ENCODE measurements around the gene NLGN4X.
"Not testable (repeated sequence)": the region's sequence is repeated elsewhere in the genome, so short reads cannot be mapped to it uniquely, and the experiment has no call there.

Gene NLGN4X

DNA sequence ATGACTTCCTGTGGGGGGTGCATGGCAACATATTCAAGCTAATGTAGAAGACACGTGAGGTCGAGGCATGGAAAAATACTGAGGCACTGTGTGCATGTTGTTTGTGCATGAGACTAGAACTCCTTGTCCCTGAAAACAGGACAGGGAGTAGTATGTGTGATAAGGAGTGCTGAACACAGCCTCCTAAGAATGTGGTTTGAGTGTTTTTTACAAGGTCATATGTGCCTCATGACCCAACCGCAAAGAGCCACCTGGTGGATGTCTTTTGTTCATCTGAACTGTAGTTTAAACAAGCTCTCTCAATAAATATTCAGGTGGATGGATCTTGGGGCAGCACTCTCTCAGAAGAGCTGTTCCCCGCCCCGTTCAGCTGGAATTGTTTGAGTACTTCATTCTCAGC is 226.6 kb downstream of the NLGN4X start:
- DNase-seq: no peak

DNA sequence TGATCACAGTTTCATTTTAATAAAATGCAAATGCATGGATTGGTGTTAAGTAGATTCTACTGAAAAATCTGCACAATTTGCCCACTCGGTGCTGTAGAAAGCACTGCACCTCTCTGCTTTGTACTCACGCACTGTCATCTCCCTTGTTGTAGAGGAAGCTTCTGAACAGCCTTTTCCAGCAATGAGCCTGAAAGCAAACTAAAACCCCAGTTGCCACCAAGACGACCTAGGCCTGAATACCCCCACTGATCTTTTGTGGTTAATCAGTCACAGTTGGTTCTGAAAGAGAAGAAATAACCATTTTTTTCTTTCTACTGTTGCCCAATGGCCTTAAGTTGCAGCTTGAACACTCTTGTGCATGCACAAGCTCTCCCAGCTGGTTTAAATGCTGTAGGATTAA is 229.8 kb downstream of the NLGN4X start:
- DNase-seq: no peak

DNA sequence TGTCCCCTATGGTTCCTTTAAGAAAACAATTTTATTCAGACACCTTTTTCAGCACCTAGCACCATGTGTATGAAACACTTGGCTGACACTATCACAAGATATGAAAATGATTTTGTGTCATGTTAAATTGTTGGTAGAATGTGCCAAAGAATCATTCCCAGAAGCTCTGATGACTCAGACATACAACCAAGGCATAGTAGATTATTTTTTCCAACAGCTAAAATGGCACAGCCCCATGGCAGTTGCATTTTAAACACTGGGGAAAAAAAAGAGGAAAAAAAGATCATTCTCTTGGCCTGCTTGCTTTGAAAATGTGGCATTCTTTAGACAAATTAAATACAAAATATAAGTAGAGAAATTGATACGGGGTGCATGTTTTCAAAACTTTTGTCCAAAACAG is 230.2 kb downstream of the NLGN4X start:
- no peak for DNase-seq

DNA sequence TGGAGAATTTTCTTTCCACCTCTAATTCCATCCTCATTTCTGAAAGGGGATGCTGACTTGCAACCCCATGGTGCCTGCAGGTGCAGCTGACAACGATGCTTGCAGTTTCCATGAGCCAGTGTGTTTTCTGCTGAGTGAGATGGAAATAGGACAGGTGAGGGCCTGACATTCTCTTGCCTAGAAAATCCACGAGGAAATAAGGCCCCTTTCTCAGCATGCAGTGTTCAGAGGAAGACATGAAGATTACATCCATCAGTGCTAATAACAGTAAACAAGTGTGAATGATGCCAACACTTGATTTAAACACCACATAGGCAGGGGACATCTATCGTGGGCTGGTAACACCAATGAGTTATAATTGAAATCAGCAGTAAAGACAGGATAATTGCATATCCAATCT is 237.3 kb downstream of the NLGN4X start:
- DNase-seq: no peak

DNA sequence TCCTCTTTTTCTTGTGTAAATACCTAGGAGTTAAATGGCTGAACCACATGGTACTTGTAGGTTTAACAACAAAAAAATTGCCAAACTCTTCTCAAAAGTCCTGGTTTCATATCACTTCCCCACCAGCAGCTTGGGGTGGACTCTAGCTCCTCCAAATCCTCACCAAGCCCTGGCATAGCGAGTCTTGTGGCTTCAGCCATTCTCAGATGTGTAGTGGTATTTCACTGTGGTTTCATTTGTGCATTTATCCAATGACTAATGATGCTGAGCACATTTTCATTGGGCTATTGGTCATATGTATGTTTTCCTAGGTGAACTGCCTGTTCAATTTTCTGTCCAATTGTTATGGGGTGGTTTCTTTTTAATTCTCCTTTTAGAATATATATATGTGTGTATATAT is 249.3 kb downstream of the NLGN4X start:
- DNase-seq: no peak

DNA sequence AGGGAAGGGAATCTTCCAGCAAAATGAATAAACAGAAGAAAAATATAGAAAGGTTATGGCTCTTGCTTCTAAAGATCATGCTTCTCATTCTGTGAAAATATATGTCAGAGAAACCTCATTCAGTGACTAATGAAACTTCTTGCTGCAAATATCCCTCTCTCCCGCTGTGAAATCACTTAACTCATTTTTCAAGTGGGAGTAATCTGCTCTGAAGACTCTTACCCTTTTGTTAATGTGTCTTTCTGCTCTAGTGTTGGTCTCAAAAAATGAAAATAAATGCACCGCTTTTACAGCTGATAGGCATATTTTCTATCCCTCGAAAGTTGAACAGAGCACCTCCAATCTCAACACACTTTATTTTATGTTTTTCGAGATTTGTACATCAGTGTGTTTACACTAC is 252.3 kb downstream of the NLGN4X start:
- DNase-seq: no peak

DNA sequence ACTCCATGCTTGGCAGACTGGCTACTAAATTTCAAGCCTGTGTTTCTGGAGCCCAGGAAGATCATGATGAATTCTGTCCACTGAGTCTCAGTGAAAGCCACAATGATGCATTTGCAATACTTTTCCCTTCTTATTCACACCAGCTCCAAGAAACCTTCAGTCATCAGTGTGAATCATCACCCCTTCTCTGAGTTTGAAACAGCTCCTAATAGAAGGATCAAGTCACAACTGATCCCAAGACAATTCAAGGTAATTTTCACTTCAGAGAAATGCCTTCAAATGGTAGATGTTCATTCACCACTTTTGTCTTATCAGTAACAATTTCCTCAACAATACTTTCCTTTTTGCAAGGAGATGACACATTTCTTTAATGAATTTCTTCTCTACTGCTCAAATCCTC is 257.4 kb downstream of the NLGN4X start:
- no peak for DNase-seq

DNA sequence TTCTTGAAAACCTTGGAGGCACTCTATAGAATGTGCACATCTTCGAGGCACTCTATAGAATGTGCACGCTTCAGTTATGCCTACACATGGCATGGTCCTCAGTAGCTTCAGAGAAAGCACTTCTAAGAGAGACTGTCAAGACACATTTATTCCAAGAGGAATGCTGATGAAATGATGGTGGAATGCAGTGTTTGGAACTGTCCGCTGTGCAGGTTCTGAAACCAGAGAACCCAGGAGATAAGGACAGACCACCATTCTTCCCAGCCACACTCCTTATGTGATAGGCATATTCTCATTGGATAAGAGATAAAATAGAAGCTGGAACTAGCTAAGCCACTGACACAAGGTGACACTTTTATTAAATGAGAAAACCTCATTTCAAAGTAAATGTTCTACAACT is 263.3 kb downstream of the NLGN4X start:
- DNase-seq: no peak

DNA sequence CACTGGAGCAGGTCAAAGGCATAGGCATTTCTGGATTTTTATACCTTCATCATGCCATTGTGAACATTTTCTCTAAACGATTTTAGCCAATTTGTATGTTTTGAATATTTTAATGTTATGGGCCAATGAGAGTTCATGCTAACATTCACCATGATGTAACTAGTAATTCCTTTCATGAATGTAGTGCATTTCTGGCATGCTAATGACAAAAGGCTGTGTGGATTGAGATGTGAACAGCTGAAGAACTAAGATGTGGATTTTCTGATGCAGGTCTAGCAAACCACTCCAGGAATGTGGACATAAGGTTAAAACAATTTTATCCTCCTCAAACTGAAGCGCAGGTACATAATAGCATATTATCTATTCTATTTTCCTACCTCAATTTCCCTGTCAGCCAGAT is 269.4 kb downstream of the NLGN4X start:
- no peak for DNase-seq

DNA sequence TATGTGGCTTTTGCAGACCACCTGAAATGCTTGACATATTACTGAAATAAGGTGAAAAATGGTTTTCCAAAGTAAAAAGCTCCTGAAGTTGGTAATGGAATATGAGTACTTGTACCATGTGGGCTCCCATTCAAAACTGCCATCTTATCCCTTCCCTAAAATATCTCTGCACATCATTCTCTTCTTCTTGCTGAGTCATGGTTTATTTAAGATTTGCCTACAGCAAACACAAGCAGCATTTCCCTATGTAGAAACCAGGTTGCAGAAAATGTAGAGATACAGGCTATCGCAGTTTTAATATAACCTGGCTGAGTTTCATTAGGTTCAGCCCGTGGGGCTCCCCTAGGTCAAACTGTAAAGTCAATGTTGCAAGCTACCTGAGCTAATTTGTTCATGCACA is 270.1 kb downstream of the NLGN4X start:
- DNase-seq: no peak

DNA sequence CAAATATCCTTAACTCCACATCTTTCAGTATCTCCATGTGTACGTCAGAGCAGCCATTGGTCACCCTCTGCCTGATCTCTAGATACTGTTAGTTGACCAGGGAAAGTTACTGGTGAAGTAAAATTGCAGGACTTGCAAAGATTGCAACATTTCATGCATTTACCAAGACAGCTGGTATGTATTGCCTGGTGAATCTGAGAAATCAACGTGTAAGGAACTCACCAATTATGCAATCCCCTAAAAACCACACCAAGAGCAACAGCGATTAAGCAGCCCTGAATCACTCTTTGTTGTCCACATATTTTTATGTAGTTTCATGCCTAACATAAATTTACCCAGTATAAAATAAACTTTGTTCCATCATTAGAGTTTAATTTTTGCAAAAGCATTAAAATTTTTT is 271.2 kb downstream of the NLGN4X start:
- DNase-seq: no peak

DNA sequence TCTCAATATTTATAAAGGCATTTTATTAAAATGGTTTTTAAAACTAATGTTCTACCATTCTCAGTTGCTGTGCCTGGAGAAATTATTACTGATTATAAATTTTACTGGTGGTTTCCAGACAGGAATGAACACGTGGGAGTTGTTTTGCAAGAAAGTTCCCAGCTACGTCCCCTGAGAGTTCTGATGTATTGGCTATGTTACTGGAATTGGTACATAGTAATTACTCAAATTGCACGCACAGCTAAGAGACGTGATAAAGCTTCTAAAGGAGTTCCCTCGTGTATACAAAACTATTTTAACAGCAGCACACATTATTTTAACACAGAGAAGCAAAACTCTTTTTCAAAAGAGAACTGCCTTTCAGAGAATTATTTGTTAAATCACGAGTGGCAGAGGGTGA is 292.2 kb downstream of the NLGN4X start:
- DNase-seq: no peak

DNA sequence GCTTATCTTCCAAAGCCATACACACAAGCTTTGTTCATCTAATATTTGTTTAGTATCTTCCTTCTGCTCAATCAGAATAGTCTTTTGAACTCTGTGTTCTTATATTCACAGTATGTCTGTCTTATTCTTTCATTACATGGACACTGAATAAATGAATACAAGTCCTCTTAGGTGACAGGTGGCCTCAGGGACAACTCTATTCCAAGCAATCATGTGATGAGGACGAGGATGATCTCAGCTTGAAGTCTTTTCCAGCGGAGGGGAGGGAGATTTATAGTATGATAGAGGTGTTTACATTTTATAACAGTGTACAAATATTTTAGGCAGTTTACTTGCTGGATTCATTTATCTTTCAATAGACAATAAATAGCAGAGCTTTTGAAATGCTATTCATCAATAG is 300.4 kb downstream of the NLGN4X start:
- no peak for DNase-seq

DNA sequence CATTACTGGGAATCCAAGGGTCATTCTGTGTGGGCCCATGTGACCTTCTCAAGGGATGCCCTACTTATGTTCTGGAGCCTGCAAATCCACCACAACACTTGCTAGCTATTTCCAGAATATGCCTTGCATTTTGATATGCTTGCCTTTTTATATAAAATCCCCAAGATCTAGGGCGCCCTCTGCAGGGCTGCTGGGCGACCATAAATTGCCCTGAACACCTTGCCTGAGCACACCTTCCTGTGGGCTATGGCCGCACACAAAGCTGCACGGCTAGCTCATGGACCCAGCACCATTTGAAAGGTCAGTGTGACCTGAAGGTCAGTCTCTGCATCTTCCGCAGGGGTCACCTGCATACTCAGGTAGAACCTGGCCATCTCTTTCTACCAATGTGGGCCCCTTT is 311.7 kb downstream of the NLGN4X start:
- no peak for DNase-seq

DNA sequence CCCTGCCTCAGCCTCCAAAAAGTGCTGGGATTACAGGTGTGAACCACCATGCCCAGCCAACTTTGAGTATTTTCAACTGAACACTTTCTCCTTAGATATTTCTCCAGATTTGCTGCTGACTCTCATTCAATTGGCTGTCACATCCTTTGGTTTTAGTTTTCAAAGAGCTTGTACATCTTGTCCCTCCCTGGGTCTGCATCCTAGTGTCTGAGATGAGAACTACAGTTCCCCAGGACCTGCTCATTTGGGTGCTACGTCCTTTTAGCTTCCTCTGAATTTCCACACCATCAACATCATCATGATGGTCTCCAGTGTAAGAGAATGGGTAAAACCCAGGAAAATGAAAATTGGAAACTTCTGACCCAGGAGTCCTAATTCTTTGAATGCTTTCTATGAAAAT is 312.9 kb downstream of the NLGN4X start:
- no peak for DNase-seq

DNA sequence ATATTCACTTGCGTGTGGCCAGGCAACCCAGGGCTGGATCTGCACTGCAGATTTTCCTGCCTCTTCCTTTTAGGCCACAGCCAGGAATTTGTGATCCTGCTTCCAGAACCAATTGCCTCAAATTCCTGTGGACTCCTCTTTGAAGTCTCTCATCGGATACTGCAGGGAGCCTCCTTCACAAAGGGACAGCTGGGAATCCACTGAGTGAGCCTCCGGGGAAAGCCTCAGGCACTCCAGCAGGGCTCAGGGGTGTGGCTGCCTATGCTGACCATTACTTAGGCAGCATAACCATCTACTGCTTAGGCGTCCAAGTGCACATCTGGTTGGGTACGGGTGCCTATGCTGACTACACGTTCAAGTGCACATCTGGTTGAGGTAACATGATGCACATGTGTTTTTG is 321.5 kb downstream of the NLGN4X start:
- no peak for DNase-seq

DNA sequence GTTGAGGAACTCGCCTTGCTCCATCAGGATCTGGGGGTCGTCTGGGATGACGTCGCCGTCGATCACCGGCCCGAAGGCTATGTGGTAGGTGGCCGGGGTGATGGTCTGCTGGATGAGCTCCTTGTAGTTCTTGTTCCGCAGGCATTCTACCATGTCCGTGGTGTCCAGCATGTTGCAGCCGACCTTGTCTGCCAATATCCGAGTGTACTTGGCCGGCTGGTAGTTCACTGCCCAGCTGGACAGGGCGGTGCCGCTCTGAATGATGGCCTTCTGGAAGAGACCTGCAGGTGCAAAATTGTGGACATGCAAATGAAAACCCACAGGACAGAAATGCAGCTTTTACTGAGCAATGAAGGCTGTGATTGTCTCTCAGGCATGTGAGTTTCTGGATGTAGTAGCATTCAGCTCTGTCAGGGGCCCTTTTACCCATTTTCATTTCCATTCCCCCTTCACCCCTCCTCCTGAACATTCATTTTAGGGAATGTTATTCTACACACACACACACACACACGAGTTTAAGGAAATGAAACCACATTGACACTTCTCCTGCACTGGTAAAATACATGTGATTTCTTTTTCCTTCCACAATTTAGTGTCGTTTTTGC is 325.0 kb downstream of the NLGN4X start:
- DNase-seq: not testable (repeated sequence)

DNA sequence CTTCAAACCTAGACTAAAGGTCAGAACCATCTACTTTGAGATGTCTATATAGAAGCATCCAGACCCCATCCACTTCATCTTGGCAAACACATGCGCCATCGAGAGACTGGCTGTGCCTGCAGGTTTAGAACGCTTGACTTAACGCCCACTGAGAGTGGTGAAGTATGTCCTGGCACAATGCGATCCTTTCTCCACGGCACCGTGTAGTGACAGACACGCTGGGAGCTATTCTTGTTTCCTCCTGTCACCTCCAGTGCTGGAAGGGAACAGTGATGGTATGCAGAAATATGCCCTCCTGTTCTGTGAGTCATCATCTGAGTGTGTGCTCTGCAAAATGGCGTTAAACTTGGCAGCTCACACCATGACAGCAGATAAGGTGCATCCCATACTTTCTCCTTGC is 330.2 kb downstream of the NLGN4X start:
- DNase-seq: no peak

DNA sequence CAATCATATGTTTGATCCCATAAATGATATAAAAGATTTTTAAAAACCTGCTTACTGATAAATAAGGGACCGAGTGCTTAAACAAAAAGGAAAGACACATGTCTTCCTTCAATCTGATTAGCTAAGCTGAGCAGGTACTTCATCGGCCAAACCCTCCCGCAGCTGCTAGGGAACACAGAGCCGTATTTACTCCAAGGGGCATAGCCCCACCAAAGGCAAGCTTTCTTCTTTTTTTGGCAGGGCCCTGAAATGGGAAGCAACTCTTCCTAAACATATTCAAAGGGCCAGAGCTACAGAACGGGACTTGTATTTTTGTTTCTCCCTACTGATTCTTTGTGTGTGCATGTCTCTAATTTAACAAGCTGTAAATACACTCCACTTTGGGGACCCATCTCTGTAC is 337.3 kb downstream of the NLGN4X start:
- no peak for DNase-seq

DNA sequence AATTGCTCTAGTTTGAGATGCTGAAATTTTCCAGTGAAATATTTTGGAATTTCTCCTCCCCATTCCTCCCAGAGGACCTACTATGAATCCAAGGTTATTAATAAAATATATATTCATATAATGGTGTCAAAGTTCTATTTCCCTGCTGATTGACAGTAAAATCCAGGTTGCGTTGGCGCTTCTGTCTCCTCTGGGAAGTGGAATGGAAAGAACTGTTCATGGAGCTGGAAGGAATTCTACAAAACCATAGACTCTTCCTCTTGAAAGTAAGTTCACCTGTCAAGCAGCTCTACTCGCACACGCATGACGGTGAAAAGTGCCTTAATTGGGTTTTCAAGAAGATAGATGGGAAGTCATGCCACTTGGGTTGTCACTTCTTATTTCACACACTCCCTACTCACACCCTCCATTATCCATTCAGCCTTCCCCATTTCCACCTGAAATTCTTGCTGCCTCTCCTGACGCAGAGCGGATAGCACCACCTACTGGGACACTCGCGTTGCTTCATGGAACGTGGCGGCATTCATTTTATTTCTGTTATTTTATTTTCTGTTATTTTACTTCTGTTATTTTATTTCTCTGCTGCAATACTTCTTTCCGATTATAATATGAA is 351.6 kb downstream of the NLGN4X start:
- no peak for DNase-seq

DNA sequence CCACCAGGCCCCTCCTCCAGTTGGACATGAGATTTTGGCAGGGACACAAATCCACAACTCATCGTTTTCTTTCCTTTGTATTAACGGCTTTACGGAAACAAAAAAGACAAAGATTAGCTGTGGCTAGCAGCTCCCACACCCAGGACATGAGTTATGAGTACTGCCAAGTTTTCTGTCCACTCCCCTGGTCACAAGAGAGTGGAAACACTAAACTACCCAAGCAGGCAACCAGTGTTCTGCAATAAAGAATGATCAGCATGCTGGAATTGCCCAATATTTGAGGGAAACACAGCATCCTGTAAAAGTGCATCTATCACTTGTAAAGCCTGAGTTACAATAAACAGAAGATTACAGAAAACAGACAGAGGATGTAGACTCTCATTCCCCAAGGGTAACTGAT is 358.4 kb downstream of the NLGN4X start:
- DNase-seq: no peak

DNA sequence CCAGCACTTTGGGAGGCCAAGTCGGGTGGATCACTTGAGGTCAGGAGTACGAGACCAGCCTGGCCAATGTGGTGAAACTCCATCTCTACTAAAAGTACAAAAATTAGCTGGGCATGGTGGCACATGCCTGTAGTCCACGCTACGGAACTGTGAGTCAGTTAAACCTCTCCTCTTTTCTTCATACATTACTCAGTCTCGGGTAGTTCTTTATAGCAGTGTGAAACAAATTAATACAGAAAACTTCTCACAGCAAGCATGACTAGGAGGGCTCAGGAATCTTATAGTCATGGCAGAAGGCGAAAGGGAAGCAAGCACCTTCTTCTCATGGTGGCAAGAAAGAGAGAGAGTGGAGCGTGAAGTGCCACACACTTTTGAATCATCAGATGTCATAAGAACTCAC is 358.9 kb downstream of the NLGN4X start:
- DNase-seq: no peak

DNA sequence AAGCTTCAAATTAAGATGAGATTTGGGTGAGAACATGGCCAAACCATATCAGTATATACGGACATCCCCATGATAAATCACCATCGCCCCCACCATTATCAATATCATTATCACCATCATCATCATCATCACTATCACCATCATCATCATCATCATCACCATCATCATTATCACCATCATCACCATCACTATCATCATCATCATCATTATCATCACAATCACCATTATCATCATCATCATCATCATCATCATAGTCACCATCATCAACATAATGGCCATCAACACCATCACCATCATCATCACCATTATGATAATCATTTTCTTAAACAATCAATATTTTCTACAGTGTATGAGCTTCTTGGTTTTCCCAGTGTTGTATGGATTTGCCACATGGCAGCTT is 360.9 kb downstream of the NLGN4X start:
- DNase-seq: no peak

DNA sequence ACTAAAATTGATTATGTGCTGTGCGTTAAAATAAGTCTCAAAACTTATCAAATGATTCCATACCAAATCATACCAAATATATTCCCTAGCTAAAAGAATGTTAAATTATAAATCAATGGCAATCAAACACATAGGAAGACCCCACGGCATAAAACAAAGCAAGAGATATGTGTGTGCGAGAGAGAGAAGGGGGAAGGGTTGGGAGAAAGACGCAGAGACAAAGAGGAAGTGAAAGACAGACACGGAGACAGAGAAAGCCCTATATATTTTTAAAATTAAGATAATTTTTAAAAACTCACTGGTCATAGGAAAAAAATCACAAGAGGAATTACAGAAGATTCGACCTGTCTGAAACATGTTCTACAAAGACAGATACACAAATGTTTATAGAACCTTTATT is 371.4 kb downstream of the NLGN4X start:
- DNase-seq: no peak

DNA sequence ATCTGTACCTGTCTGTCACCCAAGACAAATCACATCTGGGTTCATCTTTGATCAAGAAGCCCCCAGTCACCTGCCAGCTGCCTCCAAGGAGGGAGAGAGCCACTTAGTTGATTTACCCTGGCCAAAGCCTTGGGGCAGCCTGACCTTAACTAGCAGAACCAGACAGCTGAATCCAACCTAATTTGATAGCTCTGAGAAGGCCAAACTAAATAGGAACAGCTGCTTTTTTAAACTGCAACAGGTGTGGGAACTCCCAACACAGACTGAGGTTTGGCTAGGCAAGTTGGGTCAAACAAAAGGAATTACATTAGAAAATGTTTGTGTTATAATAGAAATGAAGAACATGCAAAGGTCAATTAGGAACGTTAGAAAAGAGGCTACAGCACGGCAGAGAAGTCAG is 375.7 kb downstream of the NLGN4X start:
- no peak for DNase-seq

DNA sequence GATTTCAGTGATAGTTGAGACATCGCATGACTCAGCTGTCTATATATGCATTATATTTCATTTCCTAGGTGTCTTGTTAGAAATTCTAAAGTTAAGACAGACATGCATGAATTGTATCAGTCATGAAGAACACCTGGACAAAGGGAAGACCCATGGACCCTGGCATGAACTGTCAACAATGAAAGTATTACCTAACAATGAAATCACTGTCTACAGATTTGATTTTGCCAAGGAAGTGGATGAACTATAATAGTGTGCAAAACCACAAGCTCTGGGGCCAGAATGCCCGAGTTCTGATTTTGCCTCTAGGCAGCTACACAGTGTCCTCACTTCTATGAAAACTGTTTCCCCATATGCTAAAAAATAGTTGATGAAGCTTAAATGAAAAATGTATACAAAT is 386.1 kb downstream of the NLGN4X start:
- DNase-seq: no peak
